Liver (tissue), 9 donors: ENCODE results near the gene C19orf12. TPM values are rescaled to one million over a fixed set of nuclear protein-coding genes. Genes with fewer than 3 reads are reported as not detected.
"Not testable (repeated sequence)": the region's sequence is repeated elsewhere in the genome, so short reads cannot be mapped to it uniquely, and the experiment has no call there.

Source experiments
- DNase-seq: peaks from one replicate; pipeline ENCODE4 v3.0.0-alpha.2; 2017; ENCODE audit warnings: low spot score
- H3K27ac ChIP-seq, 2 donors: one replicate each; pipeline ENCODE4 v1.7.0; 2013; ENCODE audit warnings: inconsistent platforms in 2 of 2, low read length in 2 of 2, control low read depth in 1 of 2, low read depth in 1 of 2, mild to moderate bottlenecking in 1 of 2
- H3K27me3 ChIP-seq, 4 donors: one replicate each; pipeline versions ENCODE4 v1.6.1 to v1.7.0; 2013; ENCODE audit warnings: low read length in 3 of 4, inconsistent platforms in 1 of 4, mild to moderate bottlenecking in 1 of 4, moderate library complexity in 1 of 4; ENCODE audit not compliant: control insufficient read depth in 4 of 4, insufficient read depth in 4 of 4
- H3K36me3 ChIP-seq, 4 donors: one replicate each; pipeline versions ENCODE4 v1.6.1 to v1.7.0; 2013; ENCODE audit warnings: low read length in 3 of 4, mild to moderate bottlenecking in 3 of 4, low read depth in 1 of 4, moderate library complexity in 1 of 4; ENCODE audit not compliant: control insufficient read depth in 4 of 4, insufficient read depth in 3 of 4
- H3K4me1 ChIP-seq, 4 donors: one replicate each; pipeline versions ENCODE4 v1.6.1 to v1.7.0; 2013; ENCODE audit warnings: low read length in 3 of 4, mild to moderate bottlenecking in 3 of 4, moderate library complexity in 1 of 4; ENCODE audit not compliant: control insufficient read depth in 4 of 4, insufficient read depth in 4 of 4
- H3K4me3 ChIP-seq, 3 donors: one replicate each; pipeline versions ENCODE4 v1.6.1 to v1.7.0; 2013; ENCODE audit warnings: low read length in 3 of 3, control low read depth in 1 of 3, low read depth in 1 of 3, mild to moderate bottlenecking in 1 of 3
- H3K9ac ChIP-seq, 2 donors: one replicate each; pipeline ENCODE4 v1.7.0; 2013; ENCODE audit warnings: low read length in 2 of 2, mild to moderate bottlenecking in 2 of 2, moderate library complexity in 2 of 2, control low read depth in 1 of 2, low read depth in 1 of 2
- H3K9me3 ChIP-seq, 4 donors: one replicate each; pipeline versions ENCODE4 v1.6.1 to v1.7.0; 2013; ENCODE audit warnings: low read length in 3 of 4; ENCODE audit not compliant: control insufficient read depth in 4 of 4
- ATF3 ChIP-seq: IDR thresholded peaks from 2 replicates; pipeline ENCODE4 v1.6.1; 2016; ENCODE audit warnings: antibody characterized with exemption
- CTCF ChIP-seq: fragments of 150-350 bp; IDR thresholded peaks from 2 replicates; pipeline ENCODE4 v1.5.1; 2017; ENCODE audit warnings: improper control_type of control experiment, low read depth, low read length; ENCODE audit not compliant: missing input control
- EGR1 ChIP-seq, 2 donors: IDR thresholded peaks; 2 replicates each; pipeline ENCODE4 v1.6.1; 2016 to 2018; ENCODE audit warnings: antibody characterized with exemption in 2 of 2, low read depth in 2 of 2
- FOXA1 ChIP-seq: IDR thresholded peaks from 2 replicates; pipeline ENCODE4 v1.6.1; 2016; ENCODE audit warnings: antibody characterized with exemption
- FOXA2 ChIP-seq: IDR thresholded peaks from 2 replicates; pipeline ENCODE4 v1.6.1; 2016; ENCODE audit warnings: antibody characterized with exemption
- GABPA ChIP-seq, 2 donors: IDR thresholded peaks in 1 of 2; conservative IDR thresholded peaks in 1 of 2; 2 replicates each; pipeline ENCODE4 v1.6.1; 2016; ENCODE audit warnings: antibody characterized with exemption in 2 of 2, mild to moderate bottlenecking in 1 of 2, moderate library complexity in 1 of 2
- HNF4A ChIP-seq, 2 donors: conservative IDR thresholded peaks; 2 replicates each; pipeline ENCODE4 v1.6.1; 2016; ENCODE audit warnings: antibody characterized with exemption in 2 of 2, mild to moderate bottlenecking in 2 of 2
- HNF4G ChIP-seq: IDR thresholded peaks from 2 replicates; pipeline ENCODE4 v1.6.1; 2016; ENCODE audit warnings: antibody characterized with exemption
- JUND ChIP-seq, 2 donors: IDR thresholded peaks; 2 replicates each; pipeline ENCODE4 v1.6.1; 2016; ENCODE audit warnings: antibody characterized with exemption in 2 of 2
- MAX ChIP-seq: IDR thresholded peaks from 2 replicates; pipeline ENCODE4 v1.6.1; 2016; ENCODE audit warnings: antibody characterized with exemption
- NR2F2 ChIP-seq: IDR thresholded peaks from 2 replicates; pipeline ENCODE4 v1.6.1; 2016; ENCODE audit warnings: antibody characterized with exemption
- RAD21 ChIP-seq, 2 donors: IDR thresholded peaks; 2 replicates each; pipeline ENCODE4 v1.6.1; 2016; ENCODE audit warnings: antibody characterized with exemption in 2 of 2, mild to moderate bottlenecking in 2 of 2
- REST ChIP-seq: IDR thresholded peaks from 2 replicates; pipeline ENCODE4 v1.6.1; 2016; ENCODE audit warnings: antibody characterized with exemption, mild to moderate bottlenecking
- RXRA ChIP-seq, 2 donors: IDR thresholded peaks; 2 replicates each; pipeline ENCODE4 v1.6.1; 2017 to 2018; ENCODE audit warnings: antibody characterized with exemption in 2 of 2, mild to moderate bottlenecking in 1 of 2
- SP1 ChIP-seq: IDR thresholded peaks from 2 replicates; pipeline ENCODE4 v1.6.1; 2018; ENCODE audit warnings: antibody characterized with exemption, mild to moderate bottlenecking
- TAF1 ChIP-seq: conservative IDR thresholded peaks from 2 replicates; pipeline ENCODE4 v1.6.1; 2016; ENCODE audit warnings: antibody characterized with exemption, mild to moderate bottlenecking
- YY1 ChIP-seq: IDR thresholded peaks from 2 replicates; pipeline ENCODE4 v1.6.1; 2016; ENCODE audit warnings: antibody characterized with exemption, mild to moderate bottlenecking
- ZBTB33 ChIP-seq: IDR thresholded peaks from 2 replicates; pipeline ENCODE4 v1.6.1; 2016; ENCODE audit warnings: antibody characterized with exemption
- WGBS: extraction: QIAGEN DNeasy Blood & Tissue Kit; methylation state at CpG from one replicate; pipeline ENCODE4 v1.1.7; 2013; 5-methylcytosine and 5-hydroxymethylcytosine counted together
- polyA plus RNA-seq, 2 donors: library from polyadenylated mRNA; stranded (reverse) in 1 of 2; unstranded in 1 of 2; fragments of 200-250 nt in 1 of 2; fragments of >200 nt in 1 of 2; fragmentation: Nextera tagmentation in 1 of 2; extraction: Ambion mirVana in 1 of 2; gene quantifications; one replicate each; pipeline versions ENCODE4 v1.2.1 to v1.2.3, GENCODE V29; 2013 to 2015
- total RNA-seq, 2 donors: library from RNA; depleted of rRNA; stranded (reverse); fragments of >200 nt; gene quantifications; one replicate each; pipeline ENCODE4 v1.2.3, GENCODE V29; 2014
- donor health status: healthy.
- donor health status: healthy.
- donor health status: healthy.
- donor health status: healthy.
- donor health status: healthy.

The C19orf12 gene
- total and polyA plus RNA-seq, 4 donors, result 21.2 to 82.8 (median 40.1) TPM

GRCh38 chr19:29709440-29709798 is 5.6 kb downstream of the C19orf12 start:
- H3K36me3 ChIP-seq, H3K27me3 ChIP-seq, H3K9me3 ChIP-seq, DNase-seq: not testable (repeated sequence)
- WGBS, result 86% methylated on average over 2 of the region's 2 CpGs
- peaks cover 25 to 69% (median 58%) of the 10 kb centered on the region in 4 donors for H3K4me1 ChIP-seq
- H3K4me3 ChIP-seq, result peak overlapping the region in 1 of 3 donors; percentile 59
- peak overlapping the region; percentile 84 to 89 for H3K27ac ChIP-seq
- peak overlapping the region; percentile 20 to 47 for H3K9ac ChIP-seq

GRCh38 chr19:29708554-29709439 is 6.3 kb downstream of the C19orf12 start:
- Histone ChIP-seq H3K27ac (peak overlapping the region; percentile 84 to 89), H3K4me1 (peaks cover 25 to 66% (median 55%) of the 10 kb centered on the region in 4 donors), H3K36me3 (peaks cover 0 to 3% (median 0%) of the 10 kb centered on the region in 4 donors), H3K9me3 (no peaks in the 10 kb centered on the region), H3K27me3 (no peaks in the 10 kb centered on the region), H3K9ac (peak overlapping the region; percentile 79 to 91), H3K4me3 (peak overlapping the region; percentile 59 to 84 (median 60))
- WGBS, result 23% methylated on average over 18 of the region's 18 CpGs
- no peak for TF ChIP-seq CTCF
- peak; percentile 52 for TF ChIP-seq YY1
- TF ChIP-seq SP1, result peak; percentile 99
- TF ChIP-seq TAF1, result peak; percentile 92
- peak; percentile 83 for TF ChIP-seq HNF4G
- peak; percentile 79 for TF ChIP-seq REST
- TF ChIP-seq GABPA (IDR thresholded peaks at IDR 0.05 in 1 of 2, conservative IDR thresholded peaks at IDR 0.05 in 1 of 2), result peak in 1 of 2 donors; percentile 39
- peak; percentile 83 for TF ChIP-seq ZBTB33
- TF ChIP-seq RXRA (IDR thresholded peaks at IDR 0.05), result peak; percentile 99
- peak; percentile 20 for TF ChIP-seq FOXA2
- TF ChIP-seq JUND (IDR thresholded peaks at IDR 0.05), result peak in 1 of 2 donors; percentile 46
- peak; percentile 93 to 96 for TF ChIP-seq HNF4A (conservative IDR thresholded peaks at IDR 0.05)
- peak; percentile 91 for TF ChIP-seq MAX
- TF ChIP-seq FOXA1, result no peak
- peak; percentile 94 for TF ChIP-seq NR2F2
- TF ChIP-seq EGR1 (IDR thresholded peaks at IDR 0.05; ENCODE audit: low read depth in 2 of 2), result peak in 1 of 2 donors; percentile 6
- no peak for TF ChIP-seq ATF3
- TF ChIP-seq RAD21 (IDR thresholded peaks at IDR 0.05), result peak; percentile 17 to 19
- peak; percentile 61 for DNase-seq
